Measurements from ENCODE around the gene ZBED4.

The ZBED4 gene

GRCh38 chr22:49861642-49862495 is 8.2 kb downstream of the ZBED4 start:
- Mint-ChIP-seq H3K4me1 (peaks cover 66% of the 10 kb centered on the region), H3K36me3 (peaks cover 19% of the 10 kb centered on the region), H3K4me3 (no peak overlapping the region), H3K9me3 (peaks cover 10% of the 10 kb centered on the region), H3K27ac (no peak overlapping the region), H3K27me3 (no peaks in the 10 kb centered on the region)

GRCh38 chr22:49862496-49862776 is 8.8 kb downstream of the ZBED4 start:
- peaks cover 10% of the 10 kb centered on the region for H3K9me3 Mint-ChIP-seq
- H3K4me1 Mint-ChIP-seq: peaks cover 70% of the 10 kb centered on the region
- no peaks in the 10 kb centered on the region for H3K27me3 Mint-ChIP-seq
- no peak overlapping the region for H3K4me3 Mint-ChIP-seq
- no peak overlapping the region for H3K27ac Mint-ChIP-seq
- peaks cover 24% of the 10 kb centered on the region for H3K36me3 Mint-ChIP-seq

GRCh38 chr22:49863931-49864330 is 10.3 kb downstream of the ZBED4 start:
- H3K9me3 Mint-ChIP-seq: peaks cover 10% of the 10 kb centered on the region
- H3K4me3 Mint-ChIP-seq: peak overlapping the region; percentile 64
- peaks cover 26% of the 10 kb centered on the region for H3K36me3 Mint-ChIP-seq
- no peaks in the 10 kb centered on the region for H3K27me3 Mint-ChIP-seq
- H3K4me1 Mint-ChIP-seq: peaks cover 73% of the 10 kb centered on the region
- peak overlapping the region; percentile 68 for H3K27ac Mint-ChIP-seq

GRCh38 chr22:49865156-49865555 is 11.5 kb downstream of the ZBED4 start:
- H3K27me3 Mint-ChIP-seq: no peaks in the 10 kb centered on the region
- no peak overlapping the region for H3K4me3 Mint-ChIP-seq
- peaks cover 31% of the 10 kb centered on the region for H3K36me3 Mint-ChIP-seq
- peaks cover 10% of the 10 kb centered on the region for H3K9me3 Mint-ChIP-seq
- H3K27ac Mint-ChIP-seq: no peak overlapping the region
- H3K4me1 Mint-ChIP-seq: peaks cover 81% of the 10 kb centered on the region

GRCh38 chr22:49866134-49866533 is 12.5 kb downstream of the ZBED4 start:
- Mint-ChIP-seq H3K36me3 (peaks cover 36% of the 10 kb centered on the region), H3K27me3 (no peaks in the 10 kb centered on the region), H3K9me3 (peaks cover 10% of the 10 kb centered on the region), H3K4me1 (peaks cover 82% of the 10 kb centered on the region), H3K27ac (peak overlapping the region; percentile 46), H3K4me3 (no peak overlapping the region)

GRCh38 chr22:49866646-49867045 is 13.0 kb downstream of the ZBED4 start:
- no peak overlapping the region for H3K4me3 Mint-ChIP-seq
- peak overlapping the region; percentile 46 for H3K27ac Mint-ChIP-seq
- H3K4me1 Mint-ChIP-seq: peaks cover 77% of the 10 kb centered on the region
- H3K9me3 Mint-ChIP-seq: peaks cover 10% of the 10 kb centered on the region
- H3K36me3 Mint-ChIP-seq: peaks cover 36% of the 10 kb centered on the region
- H3K27me3 Mint-ChIP-seq: no peaks in the 10 kb centered on the region

GRCh38 chr22:49867303-49868265 is 13.9 kb downstream of the ZBED4 start:
- Mint-ChIP-seq H3K4me1 (peaks cover 77% of the 10 kb centered on the region), H3K9me3 (peaks cover 10% of the 10 kb centered on the region), H3K27ac (no peak overlapping the region), H3K27me3 (no peaks in the 10 kb centered on the region), H3K36me3 (peaks cover 36% of the 10 kb centered on the region), H3K4me3 (no peak overlapping the region)

- Mint-ChIP-seq H3K36me3 (peaks cover 36% of the 10 kb centered on the region), H3K27ac (peak overlapping the region; percentile 66), H3K9me3 (peaks cover 10% of the 10 kb centered on the region), H3K4me3 (no peak overlapping the region), H3K4me1 (peaks cover 75% of the 10 kb centered on the region), H3K27me3 (no peaks in the 10 kb centered on the region)
Observed at GRCh38 chr22:49869086-49869830, 15.6 kb downstream of the ZBED4 start.

GRCh38 chr22:49869845-49870712 is 16.4 kb downstream of the ZBED4 start:
- Mint-ChIP-seq H3K36me3 (peaks cover 35% of the 10 kb centered on the region), H3K9me3 (peaks cover 10% of the 10 kb centered on the region), H3K27ac (peak overlapping the region; percentile 80), H3K4me1 (peaks cover 76% of the 10 kb centered on the region), H3K4me3 (no peak overlapping the region), H3K27me3 (no peaks in the 10 kb centered on the region)

GRCh38 chr22:49871482-49871881 is 17.8 kb downstream of the ZBED4 start:
- no peak overlapping the region for H3K4me3 Mint-ChIP-seq
- H3K27ac Mint-ChIP-seq: no peak overlapping the region
- peaks cover 36% of the 10 kb centered on the region for H3K36me3 Mint-ChIP-seq
- H3K27me3 Mint-ChIP-seq: no peaks in the 10 kb centered on the region
- H3K4me1 Mint-ChIP-seq: peaks cover 75% of the 10 kb centered on the region
- peaks cover 1% of the 10 kb centered on the region for H3K9me3 Mint-ChIP-seq

GRCh38 chr22:49872347-49872746 is 18.7 kb downstream of the ZBED4 start:
- Mint-ChIP-seq H3K4me1 (peaks cover 70% of the 10 kb centered on the region), H3K27me3 (no peaks in the 10 kb centered on the region), H3K36me3 (peaks cover 29% of the 10 kb centered on the region), H3K4me3 (no peak overlapping the region), H3K27ac (no peak overlapping the region), H3K9me3 (no peaks in the 10 kb centered on the region)

GRCh38 chr22:49873228-49873940 is 19.7 kb downstream of the ZBED4 start:
- no peaks in the 10 kb centered on the region for H3K9me3 Mint-ChIP-seq
- no peak overlapping the region for H3K4me3 Mint-ChIP-seq
- H3K36me3 Mint-ChIP-seq: peaks cover 28% of the 10 kb centered on the region
- peaks cover 64% of the 10 kb centered on the region for H3K4me1 Mint-ChIP-seq
- no peaks in the 10 kb centered on the region for H3K27me3 Mint-ChIP-seq
- H3K27ac Mint-ChIP-seq: no peak overlapping the region

GRCh38 chr22:49877642-49878041 is 24.0 kb downstream of the ZBED4 start:
- H3K27ac Mint-ChIP-seq: no peak overlapping the region
- H3K27me3 Mint-ChIP-seq: no peaks in the 10 kb centered on the region
- no peak overlapping the region for H3K4me3 Mint-ChIP-seq
- peaks cover 15% of the 10 kb centered on the region for H3K36me3 Mint-ChIP-seq
- no peaks in the 10 kb centered on the region for H3K9me3 Mint-ChIP-seq
- peaks cover 51% of the 10 kb centered on the region for H3K4me1 Mint-ChIP-seq

GRCh38 chr22:49878206-49878605 is 24.6 kb downstream of the ZBED4 start:
- Mint-ChIP-seq H3K36me3 (peaks cover 14% of the 10 kb centered on the region), H3K9me3 (no peaks in the 10 kb centered on the region), H3K4me1 (peaks cover 54% of the 10 kb centered on the region), H3K4me3 (no peak overlapping the region), H3K27ac (no peak overlapping the region), H3K27me3 (no peaks in the 10 kb centered on the region)

Measured in activated naive CD4-positive, alpha-beta T cell treated with anti-CD3 and anti-CD28 coated beads, Interleukin-2, amount 50 U/mL, for 24 hours (primary cell).